NCI-H2107 treated with DMSO at 0.1 percent for 48 hours (cell line): ENCODE results near the gene MTHFD1.

Experiments
- DNase-seq: peaks from one replicate; lab custom pipeline; 2025; ENCODE audit not compliant: unreplicated experiment; lab: John Stamatoyannopoulos, UW

MTHFD1 gene

GRCh38 chr14:64444984-64445845 lies 57.1 kb downstream of the MTHFD1 start:
- no peak for DNase-seq

- no peak for DNase-seq
Observed at GRCh38 chr14:64447876-64448670, 59.9 kb downstream of the MTHFD1 start.

- no peak for DNase-seq
Observed at GRCh38 chr14:64450255-64450654, 62.1 kb downstream of the MTHFD1 start.

- no peak for DNase-seq
Observed at GRCh38 chr14:64454671-64455070, 66.5 kb downstream of the MTHFD1 start.

- DNase-seq, result no peak
Observed at GRCh38 chr14:64459405-64460136, 71.4 kb downstream of the MTHFD1 start.

- no peak for DNase-seq
Observed at GRCh38 chr14:64461221-64461620, 73.1 kb downstream of the MTHFD1 start.

GRCh38 chr14:64463195-64463594 lies 75.0 kb downstream of the MTHFD1 start:
- no peak for DNase-seq

- DNase-seq, result no peak
Observed at GRCh38 chr14:64463873-64464272, 75.7 kb downstream of the MTHFD1 start.

GRCh38 chr14:64464651-64465050 lies 76.5 kb downstream of the MTHFD1 start:
- peak; percentile 65 for DNase-seq

GRCh38 chr14:64465191-64465822 lies 77.2 kb downstream of the MTHFD1 start, which contains the start of gene AKAP5:
Gene AKAP5, plus strand, starts transcription at chr14:64465499. Its CDS starts 2,896 bp downstream, at chr14:64468395.
- DNase-seq, result peak; percentile 75

- DNase-seq, result peak; percentile 49
Observed at GRCh38 chr14:64465831-64466554, 77.8 kb downstream of the MTHFD1 start.

GRCh38 chr14:64467101-64467500 lies 78.9 kb downstream of the MTHFD1 start:
- DNase-seq, result no peak

GRCh38 chr14:64467566-64467965 lies 79.4 kb downstream of the MTHFD1 start:
- DNase-seq, result no peak

- DNase-seq, result no peak
Observed at GRCh38 chr14:64468451-64468850, 80.3 kb downstream of the MTHFD1 start.

- DNase-seq, result peak; percentile 92
Observed at GRCh38 chr14:64474041-64474440, 85.9 kb downstream of the MTHFD1 start.

- DNase-seq, result no peak
Observed at GRCh38 chr14:64474698-64475097, 86.5 kb downstream of the MTHFD1 start.

- no peak for DNase-seq
Observed at GRCh38 chr14:64475585-64476273, 87.6 kb downstream of the MTHFD1 start.

- DNase-seq, result no peak
Observed at GRCh38 chr14:64476438-64476837, 88.3 kb downstream of the MTHFD1 start.

GRCh38 chr14:64478634-64479250 lies 90.6 kb downstream of the MTHFD1 start:
- DNase-seq, result no peak
